HEK293 (cell line): ENCODE results near the gene WNT4.

Experiments
- CTCF ChIA-PET: fragments of 350-600 bp; formaldehyde crosslinking; extraction: SDS; loops from one replicate; lab custom pipeline; 2021; ENCODE audit warnings: antibody characterized with exemption; lab: Yijun Ruan, JAX
- POLR2A ChIA-PET: fragments of 300-600 bp; formaldehyde crosslinking; extraction: SDS; loops from one replicate; lab custom pipeline; 2020; ENCODE audit warnings: antibody characterized with exemption, inconsistent platforms; lab: Yijun Ruan, JAX
- H3K27ac ChIP-seq: fragments of 200-500 bp; sonication (Bioruptor generic); 2 replicates; pipeline ENCODE4 v1.5.1; 2014; ENCODE audit warnings: low read depth, low read length, control low read depth, inconsistent platforms; ENCODE audit errors: extremely low read depth
- H3K36me3 ChIP-seq, 2 experiments: fragments of 200-500 bp in 1 of 2; sonication (Bioruptor generic) in 1 of 2; 1 replicate in 1 of 2; 2 replicates in 1 of 2; pipeline ENCODE4 v1.5.1; 2014 to 2017; ENCODE audit warnings: inconsistent platforms in 2 of 2, low read length in 2 of 2; ENCODE audit not compliant: control insufficient read depth in 2 of 2, insufficient read depth in 1 of 2
- H3K4me1 ChIP-seq: fragments of 200-500 bp; sonication (Bioruptor generic); 2 replicates; pipeline ENCODE4 v1.5.1; 2014; ENCODE audit warnings: mild to moderate bottlenecking, low read length, inconsistent platforms; ENCODE audit not compliant: control insufficient read depth, insufficient read depth
- H3K4me3 ChIP-seq: 2 replicates; pipeline ENCODE4 v1.5.1; 2011; ENCODE audit warnings: low read depth, mild to moderate bottlenecking, control low read depth, low read length, moderate library complexity
- H3K9me3 ChIP-seq: fragments of 200-500 bp; sonication (Bioruptor generic); 2 replicates; pipeline ENCODE4 v1.5.1; 2014; ENCODE audit warnings: low read depth, low read length, inconsistent platforms; ENCODE audit not compliant: control insufficient read depth, insufficient read depth
- SCRT2 ChIP-seq: fragments of 450-650 bp; formaldehyde crosslinking; IDR thresholded peaks from 2 replicates; pipeline ENCODE4 v1.5.1; 2016; ENCODE audit warnings: missing biosample characterization, missing genetic modification characterization
- ZNF132 ChIP-seq: fragments of 450-650 bp; formaldehyde crosslinking; IDR thresholded peaks from 2 replicates; pipeline ENCODE4 v1.5.1; 2017; ENCODE audit warnings: missing biosample characterization, missing genetic modification characterization, borderline replicate concordance
- ZNF133 ChIP-seq: fragments of 450-650 bp; formaldehyde crosslinking; IDR thresholded peaks from 2 replicates; pipeline ENCODE4 v1.5.1; 2016; ENCODE audit warnings: missing biosample characterization, missing genetic modification characterization
- ZNF169 ChIP-seq: fragments of 450-650 bp; formaldehyde crosslinking; IDR thresholded peaks from 2 replicates; pipeline ENCODE4 v1.5.1; 2016; ENCODE audit warnings: missing biosample characterization, missing genetic modification characterization
- ZNF211 ChIP-seq: fragments of 450-650 bp; formaldehyde crosslinking; IDR thresholded peaks from 2 replicates; pipeline ENCODE4 v1.5.1; 2016; ENCODE audit warnings: low read depth, missing biosample characterization, missing genetic modification characterization
- ZNF350 ChIP-seq: fragments of 450-650 bp; formaldehyde crosslinking; IDR thresholded peaks from 2 replicates; pipeline ENCODE4 v1.5.0; 2017; ENCODE audit warnings: missing biosample characterization, mild to moderate bottlenecking, missing genetic modification characterization
- ZNF37A ChIP-seq: fragments of 450-650 bp; IDR thresholded peaks from 2 replicates; pipeline ENCODE4 v1.5.1; 2018; ENCODE audit warnings: missing biosample characterization, missing genetic modification characterization
- ZNF423 ChIP-seq: fragments of 450-650 bp; formaldehyde crosslinking; IDR thresholded peaks from 2 replicates; pipeline ENCODE4 v1.5.1; 2016; ENCODE audit warnings: missing biosample characterization, missing genetic modification characterization
- ZNF48 ChIP-seq: fragments of 450-650 bp; formaldehyde crosslinking; IDR thresholded peaks from 2 replicates; pipeline ENCODE4 v1.5.1; 2016; ENCODE audit warnings: missing biosample characterization, missing genetic modification characterization
- ZNF510 ChIP-seq: fragments of 450-650 bp; formaldehyde crosslinking; IDR thresholded peaks from 2 replicates; pipeline ENCODE4 v1.5.1; 2018; ENCODE audit warnings: mild to moderate bottlenecking, missing genetic modification characterization, missing biosample characterization; ENCODE audit not compliant: insufficient replicate concordance
- ZNF514 ChIP-seq: fragments of 450-650 bp; formaldehyde crosslinking; IDR thresholded peaks from 2 replicates; pipeline ENCODE4 v1.5.1; 2016; ENCODE audit warnings: missing biosample characterization, missing genetic modification characterization
- ZNF521 ChIP-seq: fragments of 450-650 bp; formaldehyde crosslinking; IDR thresholded peaks from 2 replicates; pipeline ENCODE4 v1.5.1; 2017; ENCODE audit warnings: missing biosample characterization, mild to moderate bottlenecking, missing genetic modification characterization
- ZNF548 ChIP-seq: fragments of 450-650 bp; formaldehyde crosslinking; IDR thresholded peaks from 2 replicates; pipeline ENCODE4 v1.5.1; 2016; ENCODE audit warnings: missing biosample characterization, missing genetic modification characterization
- ZNF571 ChIP-seq: fragments of 450-650 bp; formaldehyde crosslinking; IDR thresholded peaks from 2 replicates; pipeline ENCODE4 v1.5.0; 2017; ENCODE audit warnings: missing biosample characterization, missing genetic modification characterization
- ZNF776 ChIP-seq: fragments of 450-650 bp; formaldehyde crosslinking; IDR thresholded peaks from 2 replicates; pipeline ENCODE4 v1.5.0; 2017; ENCODE audit warnings: missing biosample characterization, missing genetic modification characterization, borderline replicate concordance
- ZNF792 ChIP-seq: fragments of 450-650 bp; formaldehyde crosslinking; IDR thresholded peaks from 2 replicates; pipeline ENCODE4 v1.5.1; 2016; ENCODE audit warnings: missing biosample characterization, missing genetic modification characterization
- ZNF843 ChIP-seq: fragments of 450-650 bp; formaldehyde crosslinking; IDR thresholded peaks from 2 replicates; pipeline ENCODE4 v1.5.1; 2016; ENCODE audit warnings: missing biosample characterization, missing genetic modification characterization
- TF ChIP-seq, protein P1 (sequence below): fragments of 450-650 bp; formaldehyde crosslinking; IDR thresholded peaks from 2 replicates; pipeline ENCODE4 v1.5.1; 2016; ENCODE audit warnings: missing biosample characterization, missing genetic modification characterization
- TF ChIP-seq, protein P2 (sequence below): fragments of 450-650 bp; formaldehyde crosslinking; IDR thresholded peaks from 2 replicates; pipeline ENCODE4 v1.5.1; 2016; ENCODE audit warnings: missing biosample characterization, missing genetic modification characterization
- TF ChIP-seq, protein P3 (sequence below): fragments of 450-650 bp; formaldehyde crosslinking; IDR thresholded peaks from 2 replicates; pipeline ENCODE4 v1.5.1; 2017; ENCODE audit warnings: missing biosample characterization, missing genetic modification characterization
- TF ChIP-seq, protein P4 (sequence below): fragments of 450-650 bp; formaldehyde crosslinking; IDR thresholded peaks from 2 replicates; pipeline ENCODE4 v1.5.1; 2016; ENCODE audit warnings: missing biosample characterization, missing genetic modification characterization
- TF ChIP-seq, protein P5 (sequence below): fragments of 450-650 bp; formaldehyde crosslinking; IDR thresholded peaks from 2 replicates; pipeline ENCODE4 v1.5.1; 2016; ENCODE audit warnings: missing biosample characterization, missing genetic modification characterization
- TF ChIP-seq, protein P6 (sequence below): fragments of 450-650 bp; formaldehyde crosslinking; IDR thresholded peaks from 2 replicates; pipeline ENCODE4 v1.5.1; 2016; ENCODE audit warnings: missing biosample characterization, missing genetic modification characterization
- TF ChIP-seq, protein P7 (sequence below): fragments of 450-650 bp; formaldehyde crosslinking; IDR thresholded peaks from 2 replicates; pipeline ENCODE4 v1.5.1; 2016; ENCODE audit warnings: missing biosample characterization, missing genetic modification characterization

The WNT4 gene

DNA sequence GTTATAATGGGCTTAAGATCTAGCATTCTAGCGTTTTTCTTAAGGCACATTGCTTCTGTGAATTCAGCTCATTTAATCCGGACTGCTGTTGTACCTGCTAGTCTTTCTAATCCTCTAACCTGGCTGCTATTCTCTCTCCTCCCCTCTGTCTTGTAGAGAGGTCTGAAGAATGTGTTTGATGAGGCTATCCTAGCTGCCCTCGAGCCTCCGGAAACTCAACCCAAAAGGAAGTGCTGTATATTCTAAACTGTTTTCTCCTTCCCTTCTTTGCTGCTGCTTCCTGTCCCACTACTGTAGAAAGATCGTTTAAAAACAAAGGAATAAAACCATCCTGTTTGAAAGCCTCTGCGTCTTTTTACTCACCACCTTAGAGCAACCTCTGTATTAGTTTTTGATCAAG lies 53.1 kb downstream of the WNT4 start (continued):
- TF ChIP-seq, protein P1, sequence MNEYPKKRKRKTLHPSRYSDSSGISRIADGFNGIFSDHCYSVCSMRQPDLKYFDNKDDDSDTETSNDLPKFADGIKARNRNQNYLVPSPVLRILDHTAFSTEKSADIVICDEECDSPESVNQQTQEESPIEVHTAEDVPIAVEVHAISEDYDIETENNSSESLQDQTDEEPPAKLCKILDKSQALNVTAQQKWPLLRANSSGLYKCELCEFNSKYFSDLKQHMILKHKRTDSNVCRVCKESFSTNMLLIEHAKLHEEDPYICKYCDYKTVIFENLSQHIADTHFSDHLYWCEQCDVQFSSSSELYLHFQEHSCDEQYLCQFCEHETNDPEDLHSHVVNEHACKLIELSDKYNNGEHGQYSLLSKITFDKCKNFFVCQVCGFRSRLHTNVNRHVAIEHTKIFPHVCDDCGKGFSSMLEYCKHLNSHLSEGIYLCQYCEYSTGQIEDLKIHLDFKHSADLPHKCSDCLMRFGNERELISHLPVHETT (tag by site-specific recombination): no peak
- no peak for TF ChIP-seq ZNF514 (tag by site-specific recombination)
- no peak for TF ChIP-seq ZNF169 (tag by site-specific recombination)
- no peak for TF ChIP-seq ZNF510 (tag by site-specific recombination)
- TF ChIP-seq ZNF423 (tag by site-specific recombination): no peak
- no peak for TF ChIP-seq ZNF521 (tag by site-specific recombination)
- no peak for TF ChIP-seq ZNF132 (tag by site-specific recombination)
- TF ChIP-seq ZNF350: no peak
- no peak for TF ChIP-seq ZNF792 (tag by site-specific recombination)
- TF ChIP-seq, protein P2, sequence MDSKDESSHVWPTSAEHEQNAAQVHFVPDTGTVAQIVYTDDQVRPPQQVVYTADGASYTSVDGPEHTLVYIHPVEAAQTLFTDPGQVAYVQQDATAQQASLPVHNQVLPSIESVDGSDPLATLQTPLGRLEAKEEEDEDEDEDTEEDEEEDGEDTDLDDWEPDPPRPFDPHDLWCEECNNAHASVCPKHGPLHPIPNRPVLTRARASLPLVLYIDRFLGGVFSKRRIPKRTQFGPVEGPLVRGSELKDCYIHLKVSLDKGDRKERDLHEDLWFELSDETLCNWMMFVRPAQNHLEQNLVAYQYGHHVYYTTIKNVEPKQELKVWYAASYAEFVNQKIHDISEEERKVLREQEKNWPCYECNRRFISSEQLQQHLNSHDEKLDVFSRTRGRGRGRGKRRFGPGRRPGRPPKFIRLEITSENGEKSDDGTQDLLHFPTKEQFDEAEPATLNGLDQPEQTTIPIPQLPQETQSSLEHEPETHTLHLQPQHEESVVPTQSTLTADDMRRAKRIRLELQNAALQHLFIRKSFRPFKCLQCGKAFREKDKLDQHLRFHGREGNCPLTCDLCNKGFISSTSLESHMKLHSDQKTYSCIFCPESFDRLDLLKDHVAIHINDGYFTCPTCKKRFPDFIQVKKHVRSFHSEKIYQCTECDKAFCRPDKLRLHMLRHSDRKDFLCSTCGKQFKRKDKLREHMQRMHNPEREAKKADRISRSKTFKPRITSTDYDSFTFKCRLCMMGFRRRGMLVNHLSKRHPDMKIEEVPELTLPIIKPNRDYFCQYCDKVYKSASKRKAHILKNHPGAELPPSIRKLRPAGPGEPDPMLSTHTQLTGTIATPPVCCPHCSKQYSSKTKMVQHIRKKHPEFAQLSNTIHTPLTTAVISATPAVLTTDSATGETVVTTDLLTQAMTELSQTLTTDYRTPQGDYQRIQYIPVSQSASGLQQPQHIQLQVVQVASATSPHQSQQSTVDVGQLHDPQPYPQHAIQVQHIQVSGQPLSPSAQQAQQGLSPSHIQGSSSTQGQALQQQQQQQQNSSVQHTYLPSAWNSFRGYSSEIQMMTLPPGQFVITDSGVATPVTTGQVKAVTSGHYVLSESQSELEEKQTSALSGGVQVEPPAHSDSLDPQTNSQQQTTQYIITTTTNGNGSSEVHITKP (tag by site-specific recombination): no peak
- TF ChIP-seq ZNF548: no peak
- TF ChIP-seq SCRT2 (tag by site-specific recombination): no peak
- TF ChIP-seq, protein P3, sequence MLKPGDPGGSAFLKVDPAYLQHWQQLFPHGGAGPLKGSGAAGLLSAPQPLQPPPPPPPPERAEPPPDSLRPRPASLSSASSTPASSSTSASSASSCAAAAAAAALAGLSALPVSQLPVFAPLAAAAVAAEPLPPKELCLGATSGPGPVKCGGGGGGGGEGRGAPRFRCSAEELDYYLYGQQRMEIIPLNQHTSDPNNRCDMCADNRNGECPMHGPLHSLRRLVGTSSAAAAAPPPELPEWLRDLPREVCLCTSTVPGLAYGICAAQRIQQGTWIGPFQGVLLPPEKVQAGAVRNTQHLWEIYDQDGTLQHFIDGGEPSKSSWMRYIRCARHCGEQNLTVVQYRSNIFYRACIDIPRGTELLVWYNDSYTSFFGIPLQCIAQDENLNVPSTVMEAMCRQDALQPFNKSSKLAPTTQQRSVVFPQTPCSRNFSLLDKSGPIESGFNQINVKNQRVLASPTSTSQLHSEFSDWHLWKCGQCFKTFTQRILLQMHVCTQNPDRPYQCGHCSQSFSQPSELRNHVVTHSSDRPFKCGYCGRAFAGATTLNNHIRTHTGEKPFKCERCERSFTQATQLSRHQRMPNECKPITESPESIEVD (tag by site-specific recombination): no peak

DNA sequence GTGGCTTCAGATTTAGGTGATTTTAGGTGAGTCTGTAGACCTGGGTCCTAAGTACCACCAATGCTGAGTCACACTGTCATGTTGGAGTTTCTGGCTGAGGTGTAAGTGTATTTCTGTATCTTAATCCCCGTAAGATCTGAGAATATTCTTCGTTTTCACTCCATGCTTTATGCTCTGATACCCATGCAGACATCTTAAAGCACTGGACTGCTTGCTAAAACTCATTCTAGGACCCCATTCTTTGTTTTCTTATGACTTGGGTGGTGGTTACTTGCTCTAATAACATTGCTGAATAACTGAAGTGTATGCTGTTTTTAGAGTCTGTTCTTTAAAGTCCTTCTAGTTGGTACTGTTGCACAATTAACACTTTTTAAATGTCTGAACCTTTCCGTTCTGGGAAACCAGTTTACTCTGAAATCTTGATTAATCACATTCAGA lies 53.7 kb downstream of the WNT4 start:
- Histone ChIP-seq H3K4me3 (no peak overlapping the region), H3K27ac (no peak overlapping the region), H3K4me1 (no peaks in the 10 kb centered on the region; the same call in 1 of the 2 replicates), H3K36me3 (peaks cover 19 to 85% of the 10 kb centered on the region in 2 experiments), H3K9me3 (no peaks in the 10 kb centered on the region)
- POLR2A ChIA-PET: no interaction called here
- CTCF ChIA-PET: no interaction called here
- TF ChIP-seq, protein P4, sequence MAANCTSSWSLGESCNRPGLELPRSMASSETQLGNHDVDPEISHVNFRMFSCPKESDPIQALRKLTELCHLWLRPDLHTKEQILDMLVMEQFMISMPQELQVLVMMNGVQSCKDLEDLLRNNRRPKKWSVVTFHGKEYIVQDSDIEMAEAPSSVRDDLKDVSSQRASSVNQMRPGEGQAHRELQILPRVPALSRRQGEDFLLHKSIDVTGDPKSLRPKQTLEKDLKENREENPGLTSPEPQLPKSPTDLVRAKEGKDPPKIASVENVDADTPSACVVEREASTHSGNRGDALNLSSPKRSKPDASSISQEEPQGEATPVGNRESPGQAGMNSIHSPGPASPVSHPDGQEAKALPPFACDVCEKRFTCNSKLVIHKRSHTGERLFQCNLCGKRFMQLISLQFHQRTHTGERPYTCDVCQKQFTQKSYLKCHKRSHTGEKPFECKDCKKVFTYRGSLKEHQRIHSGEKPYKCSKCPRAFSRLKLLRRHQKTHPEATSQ (tag by site-specific recombination): no peak
- TF ChIP-seq, protein P5, sequence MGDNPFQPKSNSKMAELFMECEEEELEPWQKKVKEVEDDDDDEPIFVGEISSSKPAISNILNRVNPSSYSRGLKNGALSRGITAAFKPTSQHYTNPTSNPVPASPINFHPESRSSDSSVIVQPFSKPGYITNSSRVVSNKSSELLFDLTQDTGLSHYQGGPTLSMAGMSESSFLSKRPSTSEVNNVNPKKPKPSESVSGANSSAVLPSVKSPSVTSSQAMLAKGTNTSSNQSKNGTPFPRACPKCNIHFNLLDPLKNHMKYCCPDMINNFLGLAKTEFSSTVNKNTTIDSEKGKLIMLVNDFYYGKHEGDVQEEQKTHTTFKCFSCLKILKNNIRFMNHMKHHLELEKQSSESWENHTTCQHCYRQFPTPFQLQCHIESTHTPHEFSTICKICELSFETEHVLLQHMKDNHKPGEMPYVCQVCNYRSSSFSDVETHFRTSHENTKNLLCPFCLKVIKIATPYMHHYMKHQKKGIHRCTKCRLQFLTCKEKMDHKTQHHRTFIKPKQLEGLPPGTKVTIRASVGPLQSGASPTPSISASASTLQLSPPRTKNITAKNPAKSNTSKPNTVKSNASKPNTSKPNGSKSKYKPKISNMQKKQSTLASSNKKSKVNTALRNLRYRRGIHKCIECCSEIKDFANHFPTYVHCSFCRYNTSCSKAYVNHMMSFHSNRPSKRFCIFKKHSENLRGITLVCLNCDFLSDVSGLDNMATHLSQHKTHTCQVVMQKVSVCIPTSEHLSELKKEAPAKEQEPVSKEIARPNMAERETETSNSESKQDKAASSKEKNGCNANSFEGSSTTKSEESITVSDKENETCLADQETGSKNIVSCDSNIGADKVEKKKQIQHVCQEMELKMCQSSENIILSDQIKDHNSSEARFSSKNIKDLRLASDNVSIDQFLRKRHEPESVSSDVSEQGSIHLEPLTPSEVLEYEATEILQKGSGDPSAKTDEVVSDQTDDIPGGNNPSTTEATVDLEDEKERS: no peak
- TF ChIP-seq, protein P6, sequence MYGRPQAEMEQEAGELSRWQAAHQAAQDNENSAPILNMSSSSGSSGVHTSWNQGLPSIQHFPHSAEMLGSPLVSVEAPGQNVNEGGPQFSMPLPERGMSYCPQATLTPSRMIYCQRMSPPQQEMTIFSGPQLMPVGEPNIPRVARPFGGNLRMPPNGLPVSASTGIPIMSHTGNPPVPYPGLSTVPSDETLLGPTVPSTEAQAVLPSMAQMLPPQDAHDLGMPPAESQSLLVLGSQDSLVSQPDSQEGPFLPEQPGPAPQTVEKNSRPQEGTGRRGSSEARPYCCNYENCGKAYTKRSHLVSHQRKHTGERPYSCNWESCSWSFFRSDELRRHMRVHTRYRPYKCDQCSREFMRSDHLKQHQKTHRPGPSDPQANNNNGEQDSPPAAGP (tag by site-specific recombination): no peak
- TF ChIP-seq ZNF571 (tag by site-specific recombination) (no peak), ZNF211 (tag by site-specific recombination) (no peak), ZNF843 (tag by site-specific recombination) (no peak), ZNF133 (tag by site-specific recombination) (no peak), ZNF776 (no peak), ZNF48 (tag by site-specific recombination) (no peak), ZNF37A (tag by site-specific recombination) (no peak)
- TF ChIP-seq, protein P7, sequence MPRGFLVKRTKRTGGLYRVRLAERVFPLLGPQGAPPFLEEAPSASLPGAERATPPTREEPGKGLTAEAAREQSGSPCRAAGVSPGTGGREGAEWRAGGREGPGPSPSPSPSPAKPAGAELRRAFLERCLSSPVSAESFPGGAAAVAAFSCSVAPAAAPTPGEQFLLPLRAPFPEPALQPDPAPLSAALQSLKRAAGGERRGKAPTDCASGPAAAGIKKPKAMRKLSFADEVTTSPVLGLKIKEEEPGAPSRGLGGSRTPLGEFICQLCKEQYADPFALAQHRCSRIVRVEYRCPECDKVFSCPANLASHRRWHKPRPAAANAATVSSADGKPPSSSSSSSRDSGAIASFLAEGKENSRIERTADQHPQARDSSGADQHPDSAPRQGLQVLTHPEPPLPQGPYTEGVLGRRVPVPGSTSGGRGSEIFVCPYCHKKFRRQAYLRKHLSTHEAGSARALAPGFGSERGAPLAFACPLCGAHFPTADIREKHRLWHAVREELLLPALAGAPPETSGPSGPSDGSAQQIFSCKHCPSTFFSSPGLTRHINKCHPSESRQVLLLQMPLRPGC: no peak
